ENCODE results near the gene CERS4. TPM values are rescaled to one million over a fixed set of nuclear protein-coding genes. Genes with fewer than 3 reads are reported as not detected.
"Not testable (repeated sequence)": the region's sequence is repeated elsewhere in the genome, so short reads cannot be mapped to it uniquely, and the experiment has no call there.

Gene CERS4
- total RNA-seq, 1 experiment from 2014 or later: 66.9 TPM

DNA sequence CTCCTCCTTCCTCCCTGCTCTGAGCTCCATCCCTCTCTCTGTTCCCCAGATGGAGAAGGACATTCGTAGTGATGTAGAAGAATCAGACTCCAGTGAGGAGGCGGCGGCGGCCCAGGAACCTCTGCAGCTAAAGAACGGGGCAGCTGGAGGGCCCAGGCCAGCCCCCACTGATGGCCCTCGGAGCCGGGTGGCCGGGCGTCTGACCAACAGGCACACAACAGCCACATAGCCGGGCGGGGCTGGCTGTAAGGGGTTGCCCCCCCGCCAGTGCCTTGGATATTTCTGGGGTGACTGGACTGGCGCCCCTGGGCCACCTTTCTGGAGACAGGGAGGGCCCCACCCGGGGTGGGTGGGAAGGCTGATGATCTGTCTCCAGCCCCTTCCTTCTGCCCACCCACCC is 52.7 kb downstream of the CERS4 start:
- Mint-ChIP-seq H3K9me3 (ENCODE audit: unreplicated experiment) (no peaks in the 10 kb centered on the region), H3K4me3 (ENCODE audit: unreplicated experiment) (no peak overlapping the region), H3K36me3 (ENCODE audit: insufficient read depth, unreplicated experiment) (peaks cover 25% of the 10 kb centered on the region), H3K27me3 (ENCODE audit: insufficient read depth, unreplicated experiment) (no peaks in the 10 kb centered on the region), H3K4me1 (ENCODE audit: low read depth, unreplicated experiment) (no peaks in the 10 kb centered on the region), H3K27ac (ENCODE audit: unreplicated experiment) (no peak overlapping the region)
- no peaks in the 10 kb centered on the region for H3K4me1 ChIP-seq
- peak; percentile 0 to 23 for DNase-seq
- no TSS peak for BruUV-seq (replicated peaks)
- no peaks in the 10 kb centered on the region for H3K27me3 ChIP-seq (replicated peaks; ENCODE audit: control insufficient read depth, insufficient read depth, low read length)
- intact Hi-C loops (cut with micrococcal nuclease; ENCODE audit: unreplicated experiment): no loop called here
- CTCF ChIA-PET: no interaction called here
- POLR2A ChIA-PET: no interaction called here
- no peak overlapping the region for H3K4me3 ChIP-seq (ENCODE audit: low read depth, low read length)
- TF ChIP-seq, protein P1, sequence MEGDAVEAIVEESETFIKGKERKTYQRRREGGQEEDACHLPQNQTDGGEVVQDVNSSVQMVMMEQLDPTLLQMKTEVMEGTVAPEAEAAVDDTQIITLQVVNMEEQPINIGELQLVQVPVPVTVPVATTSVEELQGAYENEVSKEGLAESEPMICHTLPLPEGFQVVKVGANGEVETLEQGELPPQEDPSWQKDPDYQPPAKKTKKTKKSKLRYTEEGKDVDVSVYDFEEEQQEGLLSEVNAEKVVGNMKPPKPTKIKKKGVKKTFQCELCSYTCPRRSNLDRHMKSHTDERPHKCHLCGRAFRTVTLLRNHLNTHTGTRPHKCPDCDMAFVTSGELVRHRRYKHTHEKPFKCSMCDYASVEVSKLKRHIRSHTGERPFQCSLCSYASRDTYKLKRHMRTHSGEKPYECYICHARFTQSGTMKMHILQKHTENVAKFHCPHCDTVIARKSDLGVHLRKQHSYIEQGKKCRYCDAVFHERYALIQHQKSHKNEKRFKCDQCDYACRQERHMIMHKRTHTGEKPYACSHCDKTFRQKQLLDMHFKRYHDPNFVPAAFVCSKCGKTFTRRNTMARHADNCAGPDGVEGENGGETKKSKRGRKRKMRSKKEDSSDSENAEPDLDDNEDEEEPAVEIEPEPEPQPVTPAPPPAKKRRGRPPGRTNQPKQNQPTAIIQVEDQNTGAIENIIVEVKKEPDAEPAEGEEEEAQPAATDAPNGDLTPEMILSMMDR (IDR thresholded peaks at IDR 0.05; ENCODE audit: insufficient read depth in 1 of 2, low read depth in 1 of 2, low read length in 1 of 2, severe bottlenecking in 1 of 2, unreplicated experiment in 1 of 2): no peak
- H3K9me3 ChIP-seq: no peaks in the 10 kb centered on the region
- no peaks in the 10 kb centered on the region for H3K36me3 ChIP-seq (ENCODE audit: control insufficient read depth, insufficient read depth, low read length)

DNA sequence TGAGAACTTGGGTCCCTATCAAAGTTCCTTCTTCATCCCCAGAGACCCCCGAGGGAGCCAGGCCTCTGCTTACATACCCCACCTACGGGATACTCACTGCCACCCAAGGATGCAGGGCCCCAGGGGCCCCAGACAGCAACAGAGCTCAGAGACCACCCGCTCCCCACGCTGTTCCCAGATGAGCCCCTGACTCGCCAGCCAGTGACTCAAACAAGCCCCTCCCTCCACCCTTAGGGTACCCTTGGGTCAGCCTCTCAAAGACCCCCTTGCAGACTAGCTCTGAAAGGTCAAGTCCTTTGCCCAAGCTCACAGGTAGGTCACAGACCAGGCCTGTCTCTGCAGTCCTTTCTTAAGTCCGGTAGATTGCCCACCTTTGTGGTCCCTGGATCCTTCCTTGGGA is 53.3 kb downstream of the CERS4 start:
- H3K27me3 ChIP-seq (replicated peaks; ENCODE audit: control insufficient read depth, insufficient read depth, low read length): no peaks in the 10 kb centered on the region
- POLR2A ChIA-PET: no interaction called here
- BruUV-seq (replicated peaks): no TSS peak
- no peaks in the 10 kb centered on the region for H3K36me3 ChIP-seq (ENCODE audit: control insufficient read depth, insufficient read depth, low read length)
- Mint-ChIP-seq H3K36me3 (ENCODE audit: insufficient read depth, unreplicated experiment) (peaks cover 20% of the 10 kb centered on the region), H3K4me1 (ENCODE audit: low read depth, unreplicated experiment) (no peaks in the 10 kb centered on the region), H3K27me3 (ENCODE audit: insufficient read depth, unreplicated experiment) (no peaks in the 10 kb centered on the region), H3K4me3 (ENCODE audit: unreplicated experiment) (no peak overlapping the region), H3K9me3 (ENCODE audit: unreplicated experiment) (no peaks in the 10 kb centered on the region), H3K27ac (ENCODE audit: unreplicated experiment) (no peak overlapping the region)
- no peaks in the 10 kb centered on the region for H3K9me3 ChIP-seq
- H3K4me1 ChIP-seq: no peaks in the 10 kb centered on the region
- no peak overlapping the region for H3K4me3 ChIP-seq (ENCODE audit: low read depth, low read length)
- CTCF ChIA-PET: no interaction called here
- DNase-seq: peak; percentile 0 to 13
- intact Hi-C loops (cut with micrococcal nuclease; ENCODE audit: unreplicated experiment): no loop called here
- TF ChIP-seq, protein P1 (IDR thresholded peaks at IDR 0.05; ENCODE audit: insufficient read depth in 1 of 2, low read depth in 1 of 2, low read length in 1 of 2, severe bottlenecking in 1 of 2, unreplicated experiment in 1 of 2): no peak

DNA sequence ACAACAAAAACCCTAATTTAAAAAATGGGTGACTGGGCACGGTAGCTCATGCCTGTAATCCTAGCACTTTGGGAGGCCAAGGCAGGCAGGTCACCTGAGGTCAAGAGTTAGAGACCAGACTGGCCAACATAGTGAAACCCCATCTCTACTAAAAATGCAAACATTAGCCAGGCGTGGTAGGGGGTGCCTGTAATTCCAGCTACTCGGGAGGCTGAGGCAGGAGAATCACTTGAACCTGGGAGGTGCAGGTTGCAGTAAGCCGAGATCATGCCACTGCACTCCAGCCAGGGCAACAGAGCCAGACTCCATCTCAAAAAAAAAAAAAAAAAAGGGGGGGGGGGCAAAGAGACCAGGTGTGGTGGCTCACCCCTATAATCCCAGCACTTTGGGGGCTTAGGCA is 55.1 kb downstream of the CERS4 start:
- H3K36me3 Mint-ChIP-seq (ENCODE audit: insufficient read depth, unreplicated experiment): peaks cover 12% of the 10 kb centered on the region
- H3K27me3 Mint-ChIP-seq (ENCODE audit: insufficient read depth, unreplicated experiment); intact Hi-C loops (cut with micrococcal nuclease; ENCODE audit: unreplicated experiment); H3K9me3 Mint-ChIP-seq (ENCODE audit: unreplicated experiment); H3K27me3 ChIP-seq (replicated peaks; ENCODE audit: control insufficient read depth, insufficient read depth, low read length); POLR2A ChIA-PET; H3K4me1 ChIP-seq; H3K4me1 Mint-ChIP-seq (ENCODE audit: low read depth, unreplicated experiment); H3K9me3 ChIP-seq; H3K27ac Mint-ChIP-seq (ENCODE audit: unreplicated experiment); H3K4me3 ChIP-seq (ENCODE audit: low read depth, low read length); H3K4me3 Mint-ChIP-seq (ENCODE audit: unreplicated experiment); BruUV-seq (replicated peaks); H3K36me3 ChIP-seq (ENCODE audit: control insufficient read depth, insufficient read depth, low read length): not testable (repeated sequence)
- peak in 1 of 2 experiments; percentile 0 for DNase-seq
- CTCF ChIA-PET: interaction anchor here (0.7 kb wide), 2 partner anchors 179 to 249 kb away, joined by 4 to 7 read pairs; no protein-coding TSS in a partner anchor

DNA sequence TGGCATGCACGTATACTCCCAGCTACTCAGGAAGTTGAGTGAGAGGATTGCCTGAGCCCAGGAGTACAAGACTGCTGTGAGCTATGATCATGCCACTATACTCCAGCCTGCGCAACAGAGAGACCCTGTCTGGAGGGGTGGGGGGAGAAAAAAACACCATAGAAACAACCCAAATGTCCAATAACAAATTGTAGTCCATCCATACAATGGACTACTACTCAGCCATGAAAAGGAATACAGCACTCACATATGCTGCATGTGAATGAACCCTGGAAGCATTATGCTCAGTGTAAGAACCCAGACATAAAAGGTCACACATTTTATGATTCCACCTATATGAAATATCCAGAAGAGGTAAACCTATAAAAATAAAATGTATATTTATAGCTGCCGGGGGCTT is 56.7 kb downstream of the CERS4 start:
- no TSS peak for BruUV-seq (replicated peaks)
- Mint-ChIP-seq H3K36me3 (ENCODE audit: insufficient read depth, unreplicated experiment) (peaks cover 12% of the 10 kb centered on the region), H3K4me3 (ENCODE audit: unreplicated experiment) (no peak overlapping the region), H3K27me3 (ENCODE audit: insufficient read depth, unreplicated experiment) (no peaks in the 10 kb centered on the region), H3K4me1 (ENCODE audit: low read depth, unreplicated experiment) (no peaks in the 10 kb centered on the region), H3K27ac (ENCODE audit: unreplicated experiment) (no peak overlapping the region), H3K9me3 (ENCODE audit: unreplicated experiment) (no peaks in the 10 kb centered on the region)
- ChIA-PET POLR2A (no interaction called here), CTCF (no interaction called here)
- peaks cover 4% of the 10 kb centered on the region; the same call in 1 of the 2 replicates for H3K4me1 ChIP-seq
- H3K36me3 ChIP-seq (ENCODE audit: control insufficient read depth, insufficient read depth, low read length): no peaks in the 10 kb centered on the region
- TF ChIP-seq, protein P1 (IDR thresholded peaks at IDR 0.05; ENCODE audit: insufficient read depth in 1 of 2, low read depth in 1 of 2, low read length in 1 of 2, severe bottlenecking in 1 of 2, unreplicated experiment in 1 of 2): no peak
- no peaks in the 10 kb centered on the region for H3K27me3 ChIP-seq (replicated peaks; ENCODE audit: control insufficient read depth, insufficient read depth, low read length)
- H3K9me3 ChIP-seq: no peaks in the 10 kb centered on the region
- DNase-seq: no peak
- no peak overlapping the region for H3K4me3 ChIP-seq (ENCODE audit: low read depth, low read length)
- intact Hi-C loops (cut with micrococcal nuclease; ENCODE audit: unreplicated experiment): loop anchor here (5.0 kb wide), 1 partner anchor 131 kb away; no protein-coding TSS in a partner anchor

Measured in Caco-2 (cell line).